Keratinocyte (primary cell): ENCODE results near the gene ZNF784. TPM values are rescaled to one million over a fixed set of nuclear protein-coding genes. Genes with fewer than 3 reads are reported as not detected.

Source experiments
- DNase-seq: peaks from one replicate; pipeline ENCODE4 v3.0.0-alpha.2; 2011; ENCODE audit warnings: low read depth, missing footprints, low spot score
- FAIRE-seq: peaks from 2 replicates; lab custom pipeline; 2011; peaks lifted over from hg19 to GRCh38; lab: Jason Lieb, UNC
- H2AFZ ChIP-seq: 2 replicates; pipeline ENCODE4 v1.6.0; 2012; ENCODE audit warnings: low read length, control low read depth, inconsistent platforms; ENCODE audit not compliant: control insufficient read depth
- H3K27ac ChIP-seq: 2 replicates; pipeline ENCODE4 v1.5.1; 2011; ENCODE audit warnings: low read length; ENCODE audit not compliant: control insufficient read depth, insufficient read depth
- H3K27me3 ChIP-seq: 3 replicates; pipeline ENCODE4 v1.6.0; 2011; ENCODE audit warnings: low read length; ENCODE audit not compliant: control insufficient read depth, insufficient read depth; ENCODE audit errors: extremely low read depth
- H3K36me3 ChIP-seq, 2 experiments: 2 replicates in 1 of 2; 3 replicates in 1 of 2; pipeline ENCODE4 v1.5.1; 2011; ENCODE audit warnings: low read length in 2 of 2, mild to moderate bottlenecking in 1 of 2; ENCODE audit not compliant: control insufficient read depth in 2 of 2, insufficient read depth in 2 of 2; ENCODE audit errors: extremely low read depth in 1 of 2
- H3K4me1 ChIP-seq: 3 replicates; pipeline ENCODE4 v1.5.1; 2011; ENCODE audit warnings: low read length; ENCODE audit not compliant: control insufficient read depth, insufficient read depth; ENCODE audit errors: extremely low read depth
- H3K4me2 ChIP-seq: 3 replicates; pipeline ENCODE4 v1.6.0; 2011; ENCODE audit warnings: low read depth, low read length; ENCODE audit not compliant: control insufficient read depth, insufficient read depth; ENCODE audit errors: extremely low read depth
- H3K4me3 ChIP-seq, 3 experiments: fragments of 200-600 bp in 1 of 3; sonication (generic) in 1 of 3; 2 replicates in 2 of 3; 3 replicates in 1 of 3; pipeline ENCODE4 v1.5.1; 2011 to 2016; ENCODE audit warnings: low read length in 3 of 3, mild to moderate bottlenecking in 3 of 3, control low read depth in 2 of 3, inconsistent platforms in 1 of 3, low read depth in 1 of 3, mixed read lengths in 1 of 3, mixed run types in 1 of 3, moderate library complexity in 1 of 3; ENCODE audit not compliant: control insufficient read depth in 2 of 3, insufficient read depth in 2 of 3; ENCODE audit errors: extremely low read depth in 1 of 3
- H3K79me2 ChIP-seq: 2 replicates; pipeline ENCODE4 v1.6.0; 2012; ENCODE audit warnings: low read length; ENCODE audit not compliant: control insufficient read depth, insufficient read depth
- H3K9ac ChIP-seq: 3 replicates; pipeline ENCODE4 v1.6.0; 2011; ENCODE audit warnings: low read length; ENCODE audit not compliant: control insufficient read depth, insufficient read depth; ENCODE audit errors: extremely low read depth
- H3K9me1 ChIP-seq: 3 replicates; pipeline ENCODE4 v1.6.0; 2011; ENCODE audit warnings: low read length; ENCODE audit not compliant: control insufficient read depth, insufficient read depth; ENCODE audit errors: extremely low read depth
- H3K9me3 ChIP-seq: 2 replicates; pipeline ENCODE4 v1.5.1; 2012; ENCODE audit warnings: low read depth, low read length; ENCODE audit not compliant: control insufficient read depth
- H4K20me1 ChIP-seq: 3 replicates; pipeline ENCODE4 v1.6.0; 2011; ENCODE audit warnings: low read length; ENCODE audit not compliant: control insufficient read depth, insufficient read depth; ENCODE audit errors: extremely low read depth
- EZH2 ChIP-seq: IDR thresholded peaks from one replicate; pipeline ENCODE4 v1.6.1; 2012; ENCODE audit warnings: inconsistent platforms, mild to moderate bottlenecking, low read length, moderate library complexity
- dilution Hi-C: fragments of 300-500 bp; cut with MboI; formaldehyde crosslinking; loops from one replicate; pipeline ENCODE4 v1.7.0; 2020; ENCODE audit warnings: low sequenced_read_pairs; ENCODE audit not compliant: extremely low pct_ligation_motif_present
- polyA plus RNA-seq, 5 experiments: library from polyadenylated mRNA; depleted of rRNA in 3 of 5; stranded (reverse) in 3 of 5; stranded (forward) in 1 of 5; unstranded in 1 of 5; fragments of >200 nt; gene quantifications; 1 replicate in 1 of 5; 2 replicates in 3 of 5; 3 replicates in 1 of 5; pipeline versions ENCODE4 v1.2.1 to v1.2.3, GENCODE V29; 2011 to 2012; ENCODE audit warnings: missing spikeins in 2 of 5, low read depth in 1 of 5, low replicate concordance in 1 of 5
- TF ChIP-seq, protein P1 (sequence below), 3 experiments: IDR thresholded peaks in 1 of 3; conservative IDR thresholded peaks in 1 of 3; optimal IDR thresholded peaks in 1 of 3; 2 replicates in 2 of 3; 3 replicates in 1 of 3; pipeline versions ENCODE3 to v1.5.1; 2011; ENCODE audit warnings: low read length in 3 of 3, mild to moderate bottlenecking in 3 of 3, moderate library complexity in 2 of 3, control low read depth in 1 of 3, inconsistent platforms in 1 of 3; ENCODE audit not compliant: insufficient read depth in 2 of 3; ENCODE audit errors: extremely low read depth in 1 of 3

Gene ZNF784
- polyA plus RNA-seq, 1 donor (not counting 4 experiments of a cell fraction or from before 2014, with no cell fraction given): 2.1 TPM

DNA sequence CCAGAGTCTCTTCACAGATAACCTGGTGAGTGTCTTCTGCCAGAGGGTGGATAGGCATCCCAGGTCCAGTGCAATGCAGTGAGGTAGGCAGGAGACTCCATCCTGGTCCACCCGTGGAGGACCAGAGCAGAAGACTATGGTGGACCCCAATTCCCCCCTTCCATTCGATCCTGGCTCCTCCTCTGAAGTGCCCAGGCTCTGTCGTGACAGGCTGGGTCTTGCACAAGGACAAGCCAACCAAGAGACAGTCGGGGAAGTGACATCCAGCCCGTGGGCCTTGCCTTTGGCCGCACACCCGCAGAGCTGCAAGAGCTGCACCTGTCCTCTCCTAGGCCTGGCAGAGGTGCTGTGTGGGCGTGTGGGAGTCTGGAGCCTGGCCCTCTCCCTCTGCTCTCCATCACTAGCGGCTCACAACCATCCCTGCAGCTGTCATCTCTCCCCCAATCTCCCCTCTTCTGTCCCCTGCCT is 3.1 kb downstream of the ZNF784 start:
- Histone ChIP-seq H3K27me3 (no peaks in the 10 kb centered on the region), H3K4me1 (peaks cover 13% of the 10 kb centered on the region), H3K27ac (no peak overlapping the region), H2AFZ (no peak overlapping the region), H3K9ac (no peak overlapping the region), H3K9me1 (no peaks in the 10 kb centered on the region), H3K9me3 (no peaks in the 10 kb centered on the region), H3K79me2 (no peaks in the 10 kb centered on the region), H3K4me2 (no peak overlapping the region), H3K36me3 (peaks cover 5 to 6% of the 10 kb centered on the region in 2 experiments), H3K4me3 (no peak overlapping the region), H4K20me1 (peaks cover 3% of the 10 kb centered on the region)
- FAIRE-seq (no peak), DNase-seq (no peak)
- dilution Hi-C loops: no loop called here
- TF ChIP-seq EZH2: no peak
- TF ChIP-seq, protein P1, sequence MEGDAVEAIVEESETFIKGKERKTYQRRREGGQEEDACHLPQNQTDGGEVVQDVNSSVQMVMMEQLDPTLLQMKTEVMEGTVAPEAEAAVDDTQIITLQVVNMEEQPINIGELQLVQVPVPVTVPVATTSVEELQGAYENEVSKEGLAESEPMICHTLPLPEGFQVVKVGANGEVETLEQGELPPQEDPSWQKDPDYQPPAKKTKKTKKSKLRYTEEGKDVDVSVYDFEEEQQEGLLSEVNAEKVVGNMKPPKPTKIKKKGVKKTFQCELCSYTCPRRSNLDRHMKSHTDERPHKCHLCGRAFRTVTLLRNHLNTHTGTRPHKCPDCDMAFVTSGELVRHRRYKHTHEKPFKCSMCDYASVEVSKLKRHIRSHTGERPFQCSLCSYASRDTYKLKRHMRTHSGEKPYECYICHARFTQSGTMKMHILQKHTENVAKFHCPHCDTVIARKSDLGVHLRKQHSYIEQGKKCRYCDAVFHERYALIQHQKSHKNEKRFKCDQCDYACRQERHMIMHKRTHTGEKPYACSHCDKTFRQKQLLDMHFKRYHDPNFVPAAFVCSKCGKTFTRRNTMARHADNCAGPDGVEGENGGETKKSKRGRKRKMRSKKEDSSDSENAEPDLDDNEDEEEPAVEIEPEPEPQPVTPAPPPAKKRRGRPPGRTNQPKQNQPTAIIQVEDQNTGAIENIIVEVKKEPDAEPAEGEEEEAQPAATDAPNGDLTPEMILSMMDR (optimal IDR thresholded peaks at IDR 0.05 in 1 of 3, IDR thresholded peaks at IDR 0.05 in 1 of 3, conservative IDR thresholded peaks at IDR 0.05 in 1 of 3; ENCODE audit: extremely low read depth in 1 of 3, insufficient read depth in 2 of 3, low read length in 3 of 3): no peak

DNA sequence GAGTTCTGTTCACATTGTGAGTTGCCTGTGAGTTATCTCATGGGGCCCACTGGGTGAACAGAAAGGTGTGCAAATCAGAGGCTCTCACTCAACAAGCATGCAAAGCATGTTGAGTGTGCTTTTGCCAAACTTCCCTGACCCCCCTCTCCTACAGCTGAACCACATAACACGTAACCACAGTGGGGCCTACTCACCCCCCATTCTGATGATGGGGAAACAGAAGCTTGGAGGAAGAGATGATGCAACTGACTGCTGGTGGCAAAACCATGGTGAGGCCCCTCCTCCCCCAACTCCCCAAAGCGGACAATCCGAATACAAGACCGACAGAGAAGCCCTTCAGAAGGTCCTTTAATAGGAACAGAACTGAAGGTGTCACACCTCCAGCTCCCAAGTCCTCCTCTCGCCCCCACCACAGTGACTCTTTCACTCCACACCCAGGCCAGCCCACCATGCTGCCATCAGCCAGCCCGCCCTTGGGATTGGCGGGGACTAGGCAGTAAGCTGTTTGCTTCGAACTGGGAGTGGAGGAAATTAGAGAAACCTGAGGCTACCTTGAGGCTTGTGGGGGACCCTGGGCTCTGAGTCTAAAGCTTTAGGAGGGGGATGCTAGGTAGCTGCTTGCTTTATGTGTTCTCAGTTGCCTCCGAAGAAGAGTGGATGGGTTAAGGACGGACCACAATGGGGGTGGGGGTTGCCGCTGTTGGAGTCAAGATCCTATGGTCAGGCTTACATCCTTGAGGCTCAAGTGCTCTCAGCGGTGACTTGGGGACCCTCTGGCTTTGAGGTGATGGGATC is 3.8 kb downstream of the ZNF784 start:
- no peaks in the 10 kb centered on the region for H3K9me3 ChIP-seq
- no peaks in the 10 kb centered on the region for H3K79me2 ChIP-seq
- H4K20me1 ChIP-seq: peaks cover 3% of the 10 kb centered on the region
- H3K36me3 ChIP-seq: peaks cover 5 to 6% of the 10 kb centered on the region in 2 experiments
- TF ChIP-seq EZH2: no peak
- TF ChIP-seq, protein P1 (optimal IDR thresholded peaks at IDR 0.05 in 1 of 3, IDR thresholded peaks at IDR 0.05 in 1 of 3, conservative IDR thresholded peaks at IDR 0.05 in 1 of 3; ENCODE audit: extremely low read depth in 1 of 3, insufficient read depth in 2 of 3, low read length in 3 of 3): no peak
- no peak overlapping the region for H3K4me3 ChIP-seq
- FAIRE-seq: no peak
- no peak overlapping the region for H3K27ac ChIP-seq
- H3K4me2 ChIP-seq: no peak overlapping the region
- H3K27me3 ChIP-seq: no peaks in the 10 kb centered on the region
- no peak overlapping the region for H2AFZ ChIP-seq
- dilution Hi-C loops: no loop called here
- H3K9ac ChIP-seq: no peak overlapping the region
- H3K4me1 ChIP-seq: peaks cover 13% of the 10 kb centered on the region
- DNase-seq: no peak
- H3K9me1 ChIP-seq: no peaks in the 10 kb centered on the region
